ENCODE results near the gene SLC44A5. TPM values are rescaled to one million over a fixed set of nuclear protein-coding genes. Genes with fewer than 3 reads are reported as not detected.

The SLC44A5 gene
- total and polyA plus RNA-seq, 2 experiments from 2014 or later, result 3.3 to 11.7 TPM

GRCh38 chr1:75533085-75533484 is 77.8 kb downstream of the SLC44A5 start:
- Histone ChIP-seq H3K27ac (ENCODE audit: low read depth) (no peak overlapping the region), H3K79me2 (replicated peaks; ENCODE audit: insufficient read depth) (no peaks in the 10 kb centered on the region), H3F3A (replicated peaks; ENCODE audit: low read depth) (no peaks in the 10 kb centered on the region), H4K20me1 (replicated peaks; ENCODE audit: insufficient read depth) (no peaks in the 10 kb centered on the region), H2AFZ (no peak overlapping the region), H3K4me3 (no peak overlapping the region), H3K4me2 (no peak overlapping the region), H3K27me3 (ENCODE audit: insufficient read depth) (no peaks in the 10 kb centered on the region), H3K4me1 (ENCODE audit: insufficient read depth) (peaks cover 12% of the 10 kb centered on the region; the same call in 1 of the 2 replicates), H3K9me2 (ENCODE audit: insufficient read depth) (no peaks in the 10 kb centered on the region), H3K36me3 (ENCODE audit: insufficient read depth) (no peaks in the 10 kb centered on the region)
- Mint-ChIP-seq H3K27me3 (ENCODE audit: insufficient read depth, low read depth, poor library complexity) (no peaks in the 10 kb centered on the region), H3K4me1 (peaks cover 8% of the 10 kb centered on the region), H3K4me3 (no peak overlapping the region), H3K9me3 (no peaks in the 10 kb centered on the region), H3K27ac (no peak overlapping the region), H3K36me3 (ENCODE audit: low read depth) (no peaks in the 10 kb centered on the region)
- no peak for DNase-seq (ENCODE audit: low spot score)
- no peak for ATAC-seq
- TF ChIP-seq CREB1 (CRISPR knock-in tag; IDR thresholded peaks at IDR 0.05; ENCODE audit: low read depth) (no peak), EZH2 (IDR thresholded peaks at IDR 0.05; ENCODE audit: low read depth, unreplicated experiment) (no peak), REST (IDR thresholded peaks at IDR 0.05; ENCODE audit: unreplicated experiment) (no peak), CTCF (conservative IDR thresholded peaks at IDR 0.05; ENCODE audit: low read depth in 2 of 2) (no peak), ZNF114 (CRISPR knock-in tag; IDR thresholded peaks at IDR 0.05) (no peak), POLR2AphosphoS5 (IDR thresholded peaks at IDR 0.05; ENCODE audit: low read depth) (no peak), ETS1 (IDR thresholded peaks at IDR 0.05) (no peak)

- H3K4me3 ChIP-seq, result no peak overlapping the region
- no peak overlapping the region for H3K27ac ChIP-seq (ENCODE audit: low read depth)
- peaks cover 8% of the 10 kb centered on the region for H3K4me1 Mint-ChIP-seq
- H3K36me3 ChIP-seq (ENCODE audit: insufficient read depth), result no peaks in the 10 kb centered on the region
- no peaks in the 10 kb centered on the region for H3K9me3 Mint-ChIP-seq
- H3K9me2 ChIP-seq (ENCODE audit: insufficient read depth), result no peaks in the 10 kb centered on the region
- H3K27me3 ChIP-seq (ENCODE audit: insufficient read depth), result no peaks in the 10 kb centered on the region
- no peaks in the 10 kb centered on the region for H3K36me3 Mint-ChIP-seq (ENCODE audit: low read depth)
- H2AFZ ChIP-seq, result no peak overlapping the region
- H3K4me2 ChIP-seq, result no peak overlapping the region
- H3K27ac Mint-ChIP-seq, result no peak overlapping the region
- peaks cover 12% of the 10 kb centered on the region; the same call in 1 of the 2 replicates for H3K4me1 ChIP-seq (ENCODE audit: insufficient read depth)
- H4K20me1 ChIP-seq (replicated peaks; ENCODE audit: insufficient read depth), result no peaks in the 10 kb centered on the region
- H3K79me2 ChIP-seq (replicated peaks; ENCODE audit: insufficient read depth), result no peaks in the 10 kb centered on the region
- ATAC-seq (no peak), DNase-seq (ENCODE audit: low spot score) (no peak)
- H3K4me3 Mint-ChIP-seq, result no peak overlapping the region
- no peaks in the 10 kb centered on the region for H3F3A ChIP-seq (replicated peaks; ENCODE audit: low read depth)
- no peaks in the 10 kb centered on the region for H3K27me3 Mint-ChIP-seq (ENCODE audit: insufficient read depth, low read depth, poor library complexity)
- TF ChIP-seq EZH2phosphoT487 (IDR thresholded peaks at IDR 0.05; ENCODE audit: unreplicated experiment), result no peak
- TF ChIP-seq ZNF462 (CRISPR knock-in tag; IDR thresholded peaks at IDR 0.05), result no peak
- no peak for TF ChIP-seq POLR2AphosphoS5 (IDR thresholded peaks at IDR 0.05; ENCODE audit: low read depth)
- TF ChIP-seq ZNF114 (CRISPR knock-in tag; IDR thresholded peaks at IDR 0.05), result no peak
- TF ChIP-seq CREB1 (CRISPR knock-in tag; IDR thresholded peaks at IDR 0.05; ENCODE audit: low read depth), result no peak
Measured at GRCh38 chr1:75531570-75531969, 79.3 kb downstream of the SLC44A5 start.
